HG03354 (cell line): ENCODE data around the gene TPR.

Experiments
- ATAC-seq: cut with Tn5 transposase; IDR thresholded peaks from one replicate; pipeline ENCODE4 v1.9.1; 2021; ENCODE audit warnings: mild to moderate bottlenecking; ENCODE audit not compliant: unreplicated experiment, poor library complexity, severe bottlenecking

The TPR gene

DNA sequence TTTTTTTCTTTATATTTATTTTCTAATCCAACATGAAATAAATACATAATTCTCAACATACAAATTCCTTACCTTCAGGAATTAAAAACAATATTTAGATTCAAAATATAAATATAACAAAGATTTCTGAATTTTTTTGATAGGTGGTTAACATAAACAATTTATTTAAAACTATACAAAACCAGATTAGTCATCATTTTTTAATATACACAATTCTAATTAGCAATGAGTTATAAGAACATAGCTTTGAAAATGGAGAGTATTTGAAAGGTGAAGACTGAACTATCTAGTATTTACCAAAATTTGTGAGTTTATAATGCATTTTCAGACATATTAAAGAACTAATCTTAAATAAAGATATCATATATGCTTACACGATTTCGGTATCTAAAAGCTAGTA, 37.5 kb downstream of the TPR start:
- no peak for ATAC-seq

DNA sequence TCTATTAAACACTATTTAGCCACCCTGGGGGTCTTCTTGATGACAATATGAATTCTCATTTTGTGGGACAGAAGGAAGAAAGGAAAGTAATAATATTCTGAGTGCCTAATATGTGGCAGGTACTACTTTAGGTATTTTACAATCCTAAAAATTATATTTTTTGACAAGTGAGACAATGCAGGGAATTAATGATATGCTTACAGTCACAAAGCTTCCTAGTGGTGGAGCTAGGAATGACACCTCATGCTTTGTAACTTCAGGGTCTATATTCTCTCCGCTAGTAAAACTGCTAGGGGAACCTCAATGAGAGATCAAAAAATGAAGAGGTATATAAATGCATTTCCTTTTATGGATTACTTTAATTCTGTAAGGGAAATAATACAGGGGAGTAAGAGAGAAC, 44.3 kb downstream of the TPR start:
- ATAC-seq: peak; percentile 66

DNA sequence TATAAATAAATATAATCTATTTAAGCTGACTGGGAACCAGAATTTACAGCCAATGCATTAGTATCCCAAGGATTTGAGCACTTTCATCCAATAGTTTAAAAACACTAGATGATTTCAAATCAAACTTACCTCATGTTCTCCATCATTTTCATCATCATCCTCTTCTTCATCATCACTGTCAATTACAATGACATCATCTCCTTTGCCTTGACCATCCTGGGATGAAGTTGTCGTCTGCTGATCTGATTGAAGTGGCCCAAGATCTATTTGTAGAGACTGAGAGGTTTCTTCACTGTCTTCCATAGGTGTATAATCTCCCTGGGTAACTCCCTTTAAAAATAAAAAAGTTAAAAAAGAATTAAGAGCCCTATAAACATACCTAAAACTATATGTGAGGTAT, 47.7 kb downstream of the TPR start:
- no peak for ATAC-seq

DNA sequence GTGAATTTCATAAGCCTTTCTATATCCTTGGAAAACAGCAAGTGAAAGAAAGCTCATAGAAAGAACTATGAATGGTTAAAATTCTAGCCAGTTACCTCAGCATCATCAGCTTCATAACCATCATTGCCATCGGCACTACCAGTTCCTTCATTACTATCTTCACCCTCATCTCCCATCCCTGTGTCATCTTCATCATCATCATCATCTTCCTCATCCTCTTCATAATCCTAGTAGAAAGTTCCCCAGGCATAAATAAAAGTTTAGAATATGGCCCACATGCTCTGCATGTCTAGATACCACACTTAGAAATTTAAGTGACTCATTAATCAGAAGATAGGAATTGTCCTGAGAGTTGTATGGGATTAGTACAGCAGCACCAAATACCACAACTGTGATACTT, 49.0 kb downstream of the TPR start:
- no peak for ATAC-seq

DNA sequence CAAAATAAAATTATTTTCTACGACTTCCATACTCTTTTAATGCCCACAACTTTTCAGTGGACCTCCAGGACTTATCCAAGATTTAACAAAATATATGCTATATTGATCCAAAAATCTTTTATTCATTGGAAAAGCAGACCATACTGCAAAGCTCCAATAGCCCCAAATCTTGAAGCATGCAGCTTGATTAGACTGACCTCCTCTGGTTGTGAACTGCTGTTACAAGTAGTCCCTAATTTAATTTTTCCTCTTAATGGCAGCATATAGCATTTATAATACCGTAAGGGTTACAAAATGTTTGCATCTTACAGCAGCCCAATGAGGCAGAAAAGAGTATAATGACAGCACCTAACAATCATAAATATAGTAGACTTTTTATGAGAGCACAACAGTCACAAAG, 49.8 kb downstream of the TPR start:
- ATAC-seq: no peak

DNA sequence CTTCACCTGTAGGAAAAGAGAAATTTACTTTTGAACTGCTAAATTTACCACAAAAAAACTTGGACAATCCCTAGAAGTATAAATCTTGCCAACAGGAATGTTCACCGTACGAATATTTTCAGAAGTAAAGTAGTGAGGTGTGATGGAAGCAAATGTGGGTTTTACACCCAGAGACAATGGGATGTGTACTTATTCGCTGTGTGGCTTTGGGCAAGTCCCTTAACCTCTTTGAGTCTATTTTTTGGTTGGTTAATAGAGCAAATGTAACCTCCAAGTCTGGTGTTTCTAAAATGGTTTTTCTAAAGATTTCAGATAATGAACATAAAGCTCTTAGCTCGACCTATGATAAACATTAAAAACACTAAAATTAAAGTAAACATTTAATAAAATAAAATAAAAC, 51.2 kb downstream of the TPR start:
- ATAC-seq: no peak

DNA sequence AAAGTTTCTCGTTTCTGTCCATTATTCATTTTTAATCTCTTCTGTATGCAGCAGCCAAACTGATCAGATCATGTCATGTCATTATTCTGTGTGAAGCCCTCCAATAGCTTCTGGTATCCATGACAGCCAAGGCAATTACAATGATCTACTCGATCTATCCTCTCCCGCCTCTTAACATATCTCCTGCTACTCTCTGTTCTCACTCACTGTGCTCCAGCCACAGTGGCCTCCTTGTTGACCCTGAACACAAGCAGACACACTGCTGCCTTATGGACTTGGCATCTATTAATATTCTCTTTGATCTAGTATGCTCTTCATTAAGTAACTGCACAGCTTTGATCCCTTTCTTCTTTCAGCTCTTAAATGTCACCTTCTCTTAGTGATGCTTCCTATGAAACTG, 59.5 kb downstream of the TPR start:
- ATAC-seq: no peak

DNA sequence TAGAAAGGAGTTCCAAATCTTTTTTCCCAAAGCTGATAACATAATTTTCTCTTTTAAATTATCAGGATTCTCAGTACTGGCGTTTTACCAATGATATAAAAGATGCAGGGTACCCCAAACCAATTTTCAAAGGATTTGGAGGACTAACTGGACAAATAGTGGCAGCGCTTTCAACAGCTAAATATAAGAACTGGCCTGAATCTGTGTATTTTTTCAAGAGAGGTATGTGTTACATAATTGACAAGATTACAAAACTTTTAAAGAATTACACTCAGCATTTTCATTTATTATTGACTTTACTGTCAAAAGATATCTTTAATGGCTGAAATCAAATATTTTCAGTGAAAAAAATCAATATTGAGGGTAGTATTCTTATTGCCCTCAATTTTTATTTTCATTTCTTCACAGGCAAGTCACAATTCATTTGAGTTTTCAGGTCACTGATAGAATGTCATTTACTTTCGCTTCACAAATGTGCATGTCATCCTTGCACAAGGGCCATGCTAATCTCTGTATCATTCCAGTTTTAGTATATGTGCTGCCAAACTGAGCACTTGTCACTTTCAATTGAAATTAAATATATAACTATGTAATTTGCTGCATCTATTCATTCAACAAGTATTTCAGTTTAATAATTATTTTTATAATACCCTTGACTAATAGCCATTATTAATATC, 63.5 kb downstream of the TPR start:
- no peak for ATAC-seq

DNA sequence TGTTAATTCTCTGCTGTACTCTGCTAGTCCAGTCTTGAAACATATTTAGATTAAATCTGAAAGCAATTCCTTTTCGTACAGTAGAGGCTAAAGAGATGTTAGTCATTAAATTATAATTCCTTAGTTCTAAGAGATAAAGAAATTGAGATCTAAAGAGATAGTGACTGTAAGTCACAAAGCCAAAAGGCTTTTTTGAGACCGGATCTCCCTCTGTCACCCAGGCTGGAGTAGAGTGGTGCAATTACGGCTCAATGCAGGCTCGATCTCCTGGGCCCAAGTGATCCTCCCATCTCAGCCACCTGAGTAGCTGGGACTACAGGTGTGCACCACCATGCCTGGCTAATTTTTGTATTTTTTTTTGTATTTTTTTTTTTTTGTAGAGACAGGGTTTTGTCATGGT, 64.7 kb downstream of the TPR start:
- no peak for ATAC-seq

DNA sequence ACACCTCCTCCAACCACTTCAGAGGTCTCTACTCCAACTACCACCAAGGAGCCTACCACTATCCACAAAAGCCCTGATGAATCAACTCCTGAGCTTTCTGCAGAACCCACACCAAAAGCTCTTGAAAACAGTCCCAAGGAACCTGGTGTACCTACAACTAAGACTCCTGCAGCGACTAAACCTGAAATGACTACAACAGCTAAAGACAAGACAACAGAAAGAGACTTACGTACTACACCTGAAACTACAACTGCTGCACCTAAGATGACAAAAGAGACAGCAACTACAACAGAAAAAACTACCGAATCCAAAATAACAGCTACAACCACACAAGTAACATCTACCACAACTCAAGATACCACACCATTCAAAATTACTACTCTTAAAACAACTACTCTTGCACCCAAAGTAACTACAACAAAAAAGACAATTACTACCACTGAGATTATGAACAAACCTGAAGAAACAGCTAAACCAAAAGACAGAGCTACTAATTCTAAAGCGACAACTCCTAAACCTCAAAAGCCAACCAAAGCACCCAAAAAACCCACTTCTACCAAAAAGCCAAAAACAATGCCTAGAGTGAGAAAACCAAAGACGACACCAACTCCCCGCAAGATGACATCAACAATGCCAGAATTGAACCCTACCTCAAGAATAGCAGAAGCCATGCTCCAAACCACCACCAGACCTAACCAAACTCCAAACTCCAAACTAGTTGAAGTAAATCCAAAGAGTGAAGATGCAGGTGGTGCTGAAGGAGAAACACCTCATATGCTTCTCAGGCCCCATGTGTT, 66.6 kb downstream of the TPR start:
- no peak for ATAC-seq

DNA sequence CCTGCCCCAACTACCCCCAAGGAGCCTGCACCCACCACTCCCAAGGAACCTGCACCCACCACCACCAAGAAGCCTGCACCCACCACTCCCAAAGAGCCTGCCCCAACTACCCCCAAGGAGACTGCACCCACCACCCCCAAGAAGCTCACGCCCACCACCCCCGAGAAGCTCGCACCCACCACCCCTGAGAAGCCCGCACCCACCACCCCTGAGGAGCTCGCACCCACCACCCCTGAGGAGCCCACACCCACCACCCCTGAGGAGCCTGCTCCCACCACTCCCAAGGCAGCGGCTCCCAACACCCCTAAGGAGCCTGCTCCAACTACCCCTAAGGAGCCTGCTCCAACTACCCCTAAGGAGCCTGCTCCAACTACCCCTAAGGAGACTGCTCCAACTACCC, 67.6 kb downstream of the TPR start:
- no peak for ATAC-seq

DNA sequence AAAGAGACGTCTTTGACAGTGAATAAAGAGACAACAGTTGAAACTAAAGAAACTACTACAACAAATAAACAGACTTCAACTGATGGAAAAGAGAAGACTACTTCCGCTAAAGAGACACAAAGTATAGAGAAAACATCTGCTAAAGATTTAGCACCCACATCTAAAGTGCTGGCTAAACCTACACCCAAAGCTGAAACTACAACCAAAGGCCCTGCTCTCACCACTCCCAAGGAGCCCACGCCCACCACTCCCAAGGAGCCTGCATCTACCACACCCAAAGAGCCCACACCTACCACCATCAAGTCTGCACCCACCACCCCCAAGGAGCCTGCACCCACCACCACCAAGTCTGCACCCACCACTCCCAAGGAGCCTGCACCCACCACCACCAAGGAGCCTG, 68.5 kb downstream of the TPR start:
- no peak for ATAC-seq

DNA sequence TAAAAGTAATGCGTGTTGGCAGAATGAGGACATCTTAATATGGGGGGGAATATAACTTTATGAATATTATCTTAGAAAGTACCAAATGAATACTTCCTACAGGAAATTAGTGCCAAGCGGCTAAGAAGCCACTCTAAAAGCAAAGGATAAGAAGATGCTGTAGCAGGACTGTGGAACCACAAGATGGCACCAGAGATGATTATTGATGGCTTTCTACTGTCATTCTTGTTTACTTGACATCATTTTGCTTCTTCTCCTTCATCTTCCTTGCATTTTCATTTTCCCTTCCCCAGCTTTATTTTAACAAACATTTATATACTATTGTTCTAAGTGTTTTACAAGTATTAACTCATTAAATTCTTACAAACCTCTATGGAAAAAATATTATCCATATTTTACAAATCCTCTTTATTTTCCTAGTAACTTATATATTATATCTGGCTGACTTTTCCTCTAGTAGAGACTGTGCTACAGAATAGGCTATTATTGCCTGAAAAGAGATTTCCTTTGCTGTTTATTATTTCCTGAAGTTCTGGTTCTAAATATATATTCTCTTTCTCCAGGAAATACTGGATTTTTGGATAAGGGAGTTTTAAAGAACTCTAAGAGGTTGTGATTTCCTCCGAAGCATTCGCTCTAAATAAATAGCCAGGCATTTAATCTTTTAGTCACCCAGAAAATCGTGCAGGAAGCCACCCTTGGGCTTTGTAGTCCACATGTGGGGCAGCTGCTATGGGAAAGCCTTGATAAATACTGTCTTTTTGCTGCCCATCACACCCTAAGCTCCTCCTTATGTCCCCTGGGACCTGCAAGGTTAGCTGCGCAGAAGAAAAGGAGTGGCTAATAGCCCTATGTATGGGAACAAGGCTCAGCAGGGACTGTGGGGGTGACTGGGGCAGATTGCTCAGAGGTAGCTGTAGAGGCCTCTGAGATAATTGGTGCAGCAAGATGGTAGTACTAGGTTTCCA, 69.8 kb downstream of the TPR start:
- ATAC-seq: peak; percentile 77

DNA sequence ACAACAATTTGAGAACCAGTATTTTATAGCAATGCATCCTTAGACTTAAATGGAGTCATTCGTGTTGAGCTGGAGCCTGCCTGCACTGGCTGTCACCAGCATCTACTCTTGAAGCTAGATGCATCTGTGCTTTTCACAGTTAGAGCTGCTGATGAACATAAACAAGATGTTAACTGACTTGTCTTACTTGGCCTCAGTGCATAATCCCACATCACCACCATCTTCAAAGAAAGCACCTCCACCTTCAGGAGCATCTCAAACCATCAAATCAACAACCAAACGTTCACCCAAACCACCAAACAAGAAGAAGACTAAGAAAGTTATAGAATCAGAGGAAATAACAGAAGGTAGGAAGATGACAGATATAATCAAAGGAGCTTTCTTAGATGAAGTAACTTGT, 71.1 kb downstream of the TPR start:
- ATAC-seq: no peak

DNA sequence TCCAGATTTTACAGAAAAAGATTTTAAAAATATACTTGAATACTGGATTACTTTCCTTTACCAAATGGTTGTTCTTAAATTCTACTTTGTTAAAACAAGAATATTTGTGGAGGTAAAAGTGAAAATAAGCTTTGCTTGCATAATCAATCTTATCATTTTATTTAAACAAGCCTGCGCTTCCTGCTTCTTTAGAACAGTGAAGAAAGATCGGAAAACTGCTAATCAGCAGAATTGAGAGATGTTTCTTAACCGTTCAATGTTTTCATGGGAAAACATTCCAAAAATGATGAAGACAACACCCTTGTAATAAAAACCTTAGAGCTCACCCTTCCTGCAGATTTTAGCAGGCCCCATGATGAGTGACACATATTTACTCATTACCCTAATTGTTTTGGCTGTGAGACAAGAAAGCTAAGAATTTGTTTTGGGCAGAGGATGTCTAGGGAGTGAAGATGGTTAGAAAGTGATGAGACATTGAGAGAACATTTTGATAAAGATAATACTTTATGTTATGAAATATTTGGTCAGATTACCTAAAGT, 72.6 kb downstream of the TPR start:
- ATAC-seq: no peak

DNA sequence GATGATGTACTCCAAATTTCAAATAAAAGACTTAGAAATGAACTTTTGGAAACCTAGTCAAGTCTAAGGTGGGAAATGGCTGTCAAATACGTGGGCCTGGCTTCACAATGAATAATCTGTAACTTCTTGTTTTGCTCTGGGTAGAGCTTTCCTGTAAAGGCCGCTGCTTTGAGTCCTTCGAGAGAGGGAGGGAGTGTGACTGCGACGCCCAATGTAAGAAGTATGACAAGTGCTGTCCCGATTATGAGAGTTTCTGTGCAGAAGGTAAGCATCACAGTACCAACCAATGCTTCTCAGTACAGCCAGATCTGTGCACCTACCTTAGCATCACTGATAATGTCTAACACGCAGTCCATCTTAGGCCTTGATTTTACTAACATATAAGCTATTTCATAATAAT, 73.6 kb downstream of the TPR start:
- ATAC-seq: no peak

DNA sequence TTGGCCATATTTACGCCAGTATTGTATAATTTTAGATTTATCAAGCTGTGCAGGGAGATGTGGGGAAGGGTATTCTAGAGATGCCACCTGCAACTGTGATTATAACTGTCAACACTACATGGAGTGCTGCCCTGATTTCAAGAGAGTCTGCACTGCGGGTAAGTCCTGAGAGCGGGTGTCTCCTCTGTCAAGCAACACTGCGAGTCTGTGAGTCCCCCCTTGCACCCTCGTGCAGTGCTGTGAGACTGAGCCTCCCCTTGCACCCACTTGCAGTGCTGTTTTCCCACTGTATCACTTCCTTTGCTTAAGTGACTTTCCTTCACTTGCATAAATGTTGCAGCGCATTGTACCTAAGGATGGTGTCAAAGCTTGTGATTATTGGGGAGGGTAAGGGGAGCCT, 75.0 kb downstream of the TPR start:
- ATAC-seq: no peak

DNA sequence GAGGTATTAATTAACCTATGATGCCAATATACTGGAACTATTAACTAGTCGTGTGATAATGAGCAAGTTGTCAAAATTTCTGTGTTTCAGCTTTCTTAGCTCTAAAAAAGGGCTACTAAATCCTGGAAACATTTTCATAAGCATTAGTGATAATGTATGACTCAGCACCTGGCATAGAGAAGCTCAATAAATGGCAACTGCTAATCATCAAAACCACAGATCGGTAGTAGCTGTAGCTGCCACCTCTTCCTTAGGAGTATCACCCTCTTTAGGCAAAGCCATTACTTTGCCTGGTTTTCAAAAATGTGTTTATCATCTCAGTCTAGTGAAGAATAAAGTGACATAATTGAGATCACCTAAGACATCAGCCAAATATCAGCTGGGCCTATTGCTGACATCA, 75.5 kb downstream of the TPR start:
- ATAC-seq: no peak

DNA sequence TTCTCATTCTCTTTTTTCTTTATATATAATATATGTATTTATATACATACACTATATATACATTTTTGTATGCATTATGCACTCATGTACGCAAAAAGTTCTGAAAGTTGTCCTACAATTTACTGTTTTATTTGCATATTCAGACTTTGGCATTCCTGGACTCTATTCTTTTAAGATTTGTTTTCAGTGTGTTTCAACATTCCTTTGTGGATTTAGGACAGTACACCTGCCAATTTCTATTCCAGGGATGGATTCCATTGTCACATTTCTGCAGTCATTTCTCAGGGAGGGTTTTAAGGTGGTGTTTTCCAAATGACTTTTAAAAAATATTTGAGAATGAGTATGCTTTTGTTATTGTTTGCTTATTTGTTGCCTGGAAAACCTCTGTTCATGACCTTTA, 76.2 kb downstream of the TPR start:
- no peak for ATAC-seq

DNA sequence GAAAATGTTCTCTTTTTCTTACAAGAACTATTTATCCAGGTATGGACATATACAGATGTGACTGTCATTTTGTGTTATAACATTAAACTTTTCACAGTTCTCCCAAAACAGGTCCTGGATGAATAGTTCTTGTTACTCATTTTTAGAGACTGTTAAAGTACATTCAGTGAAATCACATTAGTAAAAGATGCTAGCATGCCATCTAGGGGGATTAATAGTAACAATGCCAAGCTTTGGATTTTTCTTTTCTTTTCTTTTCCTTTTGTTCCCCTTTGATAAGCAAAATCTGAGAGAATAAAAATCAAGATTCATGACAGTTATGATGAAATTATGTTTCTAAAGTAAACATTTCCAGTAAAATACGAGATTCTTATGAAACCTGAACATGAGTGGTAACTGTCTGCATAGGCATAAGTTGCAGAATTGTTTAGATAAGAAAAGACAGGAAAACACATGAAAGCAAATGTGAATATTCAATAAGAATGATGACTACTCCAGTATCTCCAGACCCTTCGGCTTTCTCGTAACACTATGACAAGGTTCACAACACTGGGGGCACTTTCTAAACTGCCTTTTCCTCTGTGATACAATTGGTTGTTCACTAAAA, 77.5 kb downstream of the TPR start:
- ATAC-seq: no peak
